H4 (cell line): ENCODE measurements around the gene STK40. TPM values are rescaled to one million over a fixed set of nuclear protein-coding genes. Genes with fewer than 3 reads are reported as not detected.

Experiments used
- DNase-seq: peaks from one replicate; pipeline ENCODE4 v3.0.0-alpha.2; 2015; ENCODE audit warnings: low spot score
- total RNA-seq: library from RNA; depleted of rRNA; stranded (reverse); fragments of >200 nt; shearing (Covaris generic); gene quantifications from 2 replicates; pipeline ENCODE4 v1.2.3, GENCODE V29; 2014

Gene STK40
- total RNA-seq, 1 experiment from 2014 or later = 25.1 TPM

- DNase-seq = no peak
Measured at GRCh38 chr1:36344395-36344680, 41.4 kb downstream of the STK40 start.

GRCh38 chr1:36343651-36344394, 41.9 kb downstream of the STK40 start:
- no peak for DNase-seq

- DNase-seq = no peak
Measured at GRCh38 chr1:36342426-36343185, 43.1 kb downstream of the STK40 start.

GRCh38 chr1:36341626-36342320, 44.0 kb downstream of the STK40 start:
- no peak for DNase-seq

GRCh38 chr1:36339615-36340014, 46.1 kb downstream of the STK40 start:
- DNase-seq = no peak

GRCh38 chr1:36339215-36339614, 46.5 kb downstream of the STK40 start:
- DNase-seq = no peak

GRCh38 chr1:36337830-36338229, 47.9 kb downstream of the STK40 start:
- DNase-seq = no peak

- no peak for DNase-seq
Measured at GRCh38 chr1:36330940-36331339, 54.8 kb downstream of the STK40 start.

GRCh38 chr1:36329817-36330216, 55.9 kb downstream of the STK40 start:
- DNase-seq = no peak

- DNase-seq = no peak
Measured at GRCh38 chr1:36328713-36329112, 57.0 kb downstream of the STK40 start.

GRCh38 chr1:36328088-36328480, 57.6 kb downstream of the STK40 start:
- DNase-seq = no peak

- no peak for DNase-seq
Measured at GRCh38 chr1:36327421-36328087, 58.2 kb downstream of the STK40 start.

- no peak for DNase-seq
Measured at GRCh38 chr1:36326499-36326898, 59.2 kb downstream of the STK40 start.

GRCh38 chr1:36324353-36324703, 61.4 kb downstream of the STK40 start:
- no peak for DNase-seq

GRCh38 chr1:36323636-36324352, 61.9 kb downstream of the STK40 start, which contains the start of gene EVA1B:
EVA1B (minus strand) TSS chr1:36323645; CDS start chr1:36323037, 608 bp downstream.
- no peak for DNase-seq

- DNase-seq = no peak
Measured at GRCh38 chr1:36322786-36323635, 62.7 kb downstream of the STK40 start.

GRCh38 chr1:36322041-36322785, 63.5 kb downstream of the STK40 start:
- DNase-seq = no peak

GRCh38 chr1:36321119-36321951, 64.4 kb downstream of the STK40 start:
- no peak for DNase-seq

- no peak for DNase-seq
Measured at GRCh38 chr1:36320767-36321118, 65.0 kb downstream of the STK40 start.
